ENCODE measurements around the gene RSPH6A. TPM values are rescaled to one million over a fixed set of nuclear protein-coding genes. Genes with fewer than 3 reads are reported as not detected.

Gene RSPH6A
- total RNA-seq, 1 donor from 2014 or later, result 0.48 TPM

DNA sequence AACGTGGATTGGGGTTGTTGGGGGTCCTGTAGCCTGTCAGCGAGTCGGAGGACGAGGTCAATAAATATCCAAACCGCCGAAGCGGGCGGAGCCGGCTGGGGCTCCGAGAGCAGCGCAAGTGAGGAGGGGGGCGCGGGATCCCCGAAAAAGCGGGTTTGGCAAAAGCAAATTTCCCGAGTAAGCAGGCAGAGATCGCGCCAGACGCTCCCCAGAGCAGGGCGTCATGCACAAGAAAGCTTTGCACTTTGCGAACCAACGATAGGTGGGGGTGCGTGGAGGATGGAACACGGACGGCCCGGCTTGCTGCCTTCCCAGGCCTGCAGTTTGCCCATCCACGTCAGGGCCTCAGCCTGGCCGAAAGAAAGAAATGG, 45.3 kb downstream of the RSPH6A start:
- peaks cover 12% of the 10 kb centered on the region for H3K36me3 Mint-ChIP-seq (ENCODE audit: insufficient read depth)
- peaks cover 21% of the 10 kb centered on the region for H3K4me1 Mint-ChIP-seq (ENCODE audit: low read depth)
- H3K9me3 Mint-ChIP-seq (ENCODE audit: low read depth), result no peaks in the 10 kb centered on the region
- TF ChIP-seq, protein P1, sequence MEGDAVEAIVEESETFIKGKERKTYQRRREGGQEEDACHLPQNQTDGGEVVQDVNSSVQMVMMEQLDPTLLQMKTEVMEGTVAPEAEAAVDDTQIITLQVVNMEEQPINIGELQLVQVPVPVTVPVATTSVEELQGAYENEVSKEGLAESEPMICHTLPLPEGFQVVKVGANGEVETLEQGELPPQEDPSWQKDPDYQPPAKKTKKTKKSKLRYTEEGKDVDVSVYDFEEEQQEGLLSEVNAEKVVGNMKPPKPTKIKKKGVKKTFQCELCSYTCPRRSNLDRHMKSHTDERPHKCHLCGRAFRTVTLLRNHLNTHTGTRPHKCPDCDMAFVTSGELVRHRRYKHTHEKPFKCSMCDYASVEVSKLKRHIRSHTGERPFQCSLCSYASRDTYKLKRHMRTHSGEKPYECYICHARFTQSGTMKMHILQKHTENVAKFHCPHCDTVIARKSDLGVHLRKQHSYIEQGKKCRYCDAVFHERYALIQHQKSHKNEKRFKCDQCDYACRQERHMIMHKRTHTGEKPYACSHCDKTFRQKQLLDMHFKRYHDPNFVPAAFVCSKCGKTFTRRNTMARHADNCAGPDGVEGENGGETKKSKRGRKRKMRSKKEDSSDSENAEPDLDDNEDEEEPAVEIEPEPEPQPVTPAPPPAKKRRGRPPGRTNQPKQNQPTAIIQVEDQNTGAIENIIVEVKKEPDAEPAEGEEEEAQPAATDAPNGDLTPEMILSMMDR (IDR thresholded peaks at IDR 0.05; ENCODE audit: unreplicated experiment), result no peak
- DNase-seq (ENCODE audit: low spot score, unreplicated experiment), result no peak
- H3K27ac Mint-ChIP-seq, result peak overlapping the region; percentile 98
- no peaks in the 10 kb centered on the region for H3K27me3 Mint-ChIP-seq
- peak overlapping the region; percentile 97 for H3K4me3 Mint-ChIP-seq (ENCODE audit: low read depth)

DNA sequence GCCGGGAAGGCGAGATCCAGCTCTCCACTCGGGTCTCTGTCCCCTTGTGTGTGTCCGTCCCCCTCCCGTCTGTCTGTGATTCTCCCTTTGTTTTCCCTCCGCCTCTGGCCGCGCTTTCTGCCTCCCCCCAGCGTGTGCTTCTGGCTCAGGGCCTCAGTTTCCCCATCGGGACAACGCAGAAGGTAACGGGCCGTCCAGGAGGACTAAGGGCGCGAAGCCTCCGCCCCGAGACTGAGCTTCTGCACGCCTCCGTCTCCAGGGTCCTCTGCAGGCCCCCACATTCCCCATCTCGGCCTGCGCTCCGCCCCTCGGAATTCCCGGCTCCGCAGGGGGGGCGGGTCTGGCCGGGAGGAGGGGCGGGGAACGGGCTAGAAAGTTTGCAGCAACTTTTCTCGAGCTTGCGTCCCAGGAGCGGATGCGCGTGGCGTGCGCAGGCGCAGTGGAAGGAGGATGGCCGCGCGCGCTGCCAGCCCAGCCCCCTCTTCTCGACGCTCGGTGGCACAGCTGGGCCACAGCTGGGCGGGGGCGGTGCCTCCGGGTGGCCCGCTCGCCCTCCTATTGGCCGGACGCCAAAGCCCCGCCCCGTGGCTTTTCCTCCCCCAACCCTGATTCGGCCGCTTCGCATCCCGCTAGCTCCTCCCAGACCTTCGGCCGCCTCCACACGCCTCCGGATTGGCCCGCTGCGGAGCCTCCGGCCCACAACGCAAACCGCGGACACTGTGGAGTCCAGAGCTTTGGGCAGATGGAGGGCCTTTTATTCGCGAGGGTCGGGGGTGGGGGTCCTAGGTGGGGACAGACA, 45.9 kb downstream of the RSPH6A start, which contains the start of gene SIX5:
Gene SIX5 (minus strand): TSS at position 269 of the 799 bp plus-strand sequence. CDS start 408 bp downstream, outside the sequence.
- Mint-ChIP-seq H3K36me3 (ENCODE audit: insufficient read depth) (peaks cover 9% of the 10 kb centered on the region), H3K4me3 (ENCODE audit: low read depth) (peak within 1 kb of the TSS; percentile 97), H3K4me1 (ENCODE audit: low read depth) (peaks cover 25% of the 10 kb centered on the region), H3K27ac (peak within 1 kb of the TSS; percentile 100), H3K9me3 (ENCODE audit: low read depth) (no peaks in the 10 kb centered on the region), H3K27me3 (no peaks in the 10 kb centered on the region)
- peak; percentile 96 for DNase-seq (ENCODE audit: low spot score, unreplicated experiment)
- TF ChIP-seq, protein P1 (IDR thresholded peaks at IDR 0.05; ENCODE audit: unreplicated experiment), result no peak

DNA sequence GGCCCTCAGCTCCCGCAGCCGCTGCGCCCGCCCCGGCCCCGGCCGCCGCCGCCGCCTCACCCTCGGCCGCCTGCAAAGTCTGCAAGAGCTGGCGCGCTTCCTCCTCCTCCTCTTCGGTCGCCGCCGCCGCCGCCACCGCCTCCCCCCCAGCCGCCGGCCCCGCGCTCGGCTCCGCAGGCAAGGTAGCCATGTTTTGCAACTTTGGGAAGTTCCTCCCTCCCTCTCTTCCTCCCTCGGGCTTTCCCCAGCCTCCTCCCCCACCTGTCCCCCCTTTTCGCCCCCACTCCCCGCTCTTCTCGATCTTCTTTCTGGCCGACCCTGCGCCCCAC, 46.5 kb downstream of the RSPH6A start:
- Mint-ChIP-seq H3K4me1 (ENCODE audit: low read depth) (peaks cover 25% of the 10 kb centered on the region), H3K27me3 (no peaks in the 10 kb centered on the region), H3K9me3 (ENCODE audit: low read depth) (no peaks in the 10 kb centered on the region), H3K36me3 (ENCODE audit: insufficient read depth) (peaks cover 9% of the 10 kb centered on the region), H3K4me3 (ENCODE audit: low read depth) (peak overlapping the region; percentile 97), H3K27ac (peak overlapping the region; percentile 100)
- DNase-seq (ENCODE audit: low spot score, unreplicated experiment), result no peak
- TF ChIP-seq, protein P1 (IDR thresholded peaks at IDR 0.05; ENCODE audit: unreplicated experiment), result no peak

DNA sequence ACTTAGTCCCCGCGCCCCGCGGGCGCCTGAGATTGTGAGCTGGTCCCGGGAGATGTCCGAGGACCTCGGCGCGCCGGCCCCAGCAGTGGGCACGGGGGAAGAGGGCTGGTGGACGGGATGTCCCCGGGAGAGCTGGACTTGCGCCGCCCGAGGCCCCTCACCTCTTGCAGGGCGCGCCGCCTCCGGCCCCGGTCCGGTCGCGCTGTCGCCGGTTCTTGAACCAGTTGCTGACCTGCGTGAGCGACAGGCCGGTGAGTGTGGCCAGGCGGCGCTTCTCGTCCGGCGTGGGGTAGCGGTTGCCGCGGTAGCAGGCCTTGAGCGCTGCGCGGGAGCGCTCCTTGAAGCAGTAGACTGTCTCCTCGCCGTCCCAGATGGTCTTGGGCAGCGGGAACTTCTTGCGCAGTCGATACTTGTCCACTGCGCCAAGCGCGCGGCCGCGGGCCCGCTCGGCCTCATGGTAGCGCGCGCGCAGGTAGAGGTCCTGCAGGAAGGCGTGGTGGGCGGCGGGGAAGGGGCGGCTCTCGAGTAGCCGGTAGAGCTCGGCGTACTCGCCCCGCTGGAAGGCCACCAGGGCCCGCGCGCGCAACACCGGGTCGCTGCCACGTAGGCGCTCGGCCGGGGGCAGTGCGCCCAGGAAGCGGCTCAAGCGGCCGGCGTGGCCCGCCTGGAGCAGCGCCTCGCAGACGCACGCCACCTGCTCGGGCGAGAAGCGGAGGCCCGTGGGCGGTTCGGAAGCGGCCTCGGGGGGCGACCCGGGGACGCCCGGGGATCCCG, 47.0 kb downstream of the RSPH6A start:
- Mint-ChIP-seq H3K27me3 (no peaks in the 10 kb centered on the region), H3K36me3 (ENCODE audit: insufficient read depth) (peaks cover 7% of the 10 kb centered on the region), H3K4me1 (ENCODE audit: low read depth) (peaks cover 21% of the 10 kb centered on the region), H3K27ac (peak overlapping the region; percentile 93), H3K4me3 (ENCODE audit: low read depth) (peak overlapping the region; percentile 79), H3K9me3 (ENCODE audit: low read depth) (no peaks in the 10 kb centered on the region)
- DNase-seq (ENCODE audit: low spot score, unreplicated experiment), result peak; percentile 57
- TF ChIP-seq, protein P1 (IDR thresholded peaks at IDR 0.05; ENCODE audit: unreplicated experiment), result no peak

DNA sequence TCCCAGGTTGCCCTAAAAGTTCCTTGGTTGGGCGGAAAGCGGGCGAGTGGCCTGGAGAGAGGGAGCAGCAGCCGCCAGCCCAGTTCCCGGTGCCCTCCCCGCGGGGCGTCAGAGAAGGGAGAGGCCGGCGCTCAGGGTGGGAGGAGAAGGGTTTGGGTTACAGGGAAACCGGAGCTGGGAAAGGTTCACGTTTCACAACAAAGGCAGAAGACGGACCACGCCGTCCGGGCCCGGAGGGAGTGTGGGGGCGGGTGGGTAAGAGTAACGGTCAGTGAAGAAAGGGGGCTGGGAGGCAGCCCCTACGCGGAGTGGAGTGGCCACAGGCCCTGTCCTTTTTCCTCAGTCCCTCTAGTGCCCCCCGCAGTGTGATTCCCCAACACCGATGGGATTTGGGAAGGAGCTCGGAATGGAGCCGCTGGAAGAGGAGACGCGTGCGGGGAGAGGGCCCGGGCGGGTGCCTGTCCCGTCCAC, 47.7 kb downstream of the RSPH6A start:
- Mint-ChIP-seq H3K27ac (peak overlapping the region; percentile 93), H3K4me3 (ENCODE audit: low read depth) (peak overlapping the region; percentile 79), H3K4me1 (ENCODE audit: low read depth) (peaks cover 21% of the 10 kb centered on the region), H3K27me3 (no peaks in the 10 kb centered on the region), H3K36me3 (ENCODE audit: insufficient read depth) (peaks cover 7% of the 10 kb centered on the region), H3K9me3 (ENCODE audit: low read depth) (no peaks in the 10 kb centered on the region)
- no peak for DNase-seq (ENCODE audit: low spot score, unreplicated experiment)
- TF ChIP-seq, protein P1 (IDR thresholded peaks at IDR 0.05; ENCODE audit: unreplicated experiment), result no peak

Measured in progenitor cell of endocrine pancreas (in vitro differentiated cells).